Measurements from ENCODE around the gene AAMP.
A peak's percentile ranks its signal among the peaks of the same experiment; 100 is the strongest.

The AAMP gene

GRCh38 chr2:218217360-218218267, 52.3 kb downstream of the AAMP start:
- Histone ChIP-seq H3K4me3 (ENCODE audit: low read depth in 1 of 2, low read length in 1 of 2) (peak overlapping the region; percentile 61 to 93), H3K4me1 (ENCODE audit: control insufficient read depth in 1 of 2, insufficient read depth in 1 of 2, low read depth in 1 of 2, low read length in 1 of 2) (peaks cover 48 to 62% of the 10 kb centered on the region in 2 experiments)
- no peak for TF ChIP-seq CTCF (IDR thresholded peaks at IDR 0.05)

GRCh38 chr2:218216674-218217359, 53.1 kb downstream of the AAMP start, which contains the start of gene ARPC2:
Gene ARPC2 (plus strand): TSS chr2:218217189. CDS start chr2:218217471, 282 bp downstream.
- Histone ChIP-seq H3K4me1 (ENCODE audit: control insufficient read depth in 1 of 2, insufficient read depth in 1 of 2, low read depth in 1 of 2, low read length in 1 of 2) (peaks cover 40 to 55% of the 10 kb centered on the region in 2 experiments), H3K4me3 (ENCODE audit: low read depth in 1 of 2, low read length in 1 of 2) (peak within 1 kb of the TSS; percentile 61 to 93)
- TF ChIP-seq CTCF (IDR thresholded peaks at IDR 0.05) = peak; percentile 77

More at GRCh38 chr2:218217360-218218267, 52.3 kb downstream of the AAMP start:
- Histone ChIP-seq H3K27ac (peak overlapping the region; percentile 93), H3K36me3 (peaks cover 18% of the 10 kb centered on the region), H3K27me3 (no peaks in the 10 kb centered on the region), H3K9me3 (no peaks in the 10 kb centered on the region)

GRCh38 chr2:218216336-218216673, 53.6 kb downstream of the AAMP start:
- no peaks in the 10 kb centered on the region for H3K9me3 ChIP-seq
- peak overlapping the region; percentile 93 for H3K27ac ChIP-seq
- TF ChIP-seq CTCF (IDR thresholded peaks at IDR 0.05) = no peak

More at GRCh38 chr2:218216674-218217359, 53.1 kb downstream of the AAMP start, which contains the start of gene ARPC2:
- Histone ChIP-seq H3K27ac (peak within 1 kb of the TSS; percentile 93), H3K9me3 (no peaks in the 10 kb centered on the region), H3K36me3 (peaks cover 12% of the 10 kb centered on the region), H3K27me3 (no peaks in the 10 kb centered on the region)

More at GRCh38 chr2:218216336-218216673, 53.6 kb downstream of the AAMP start:
- H3K27me3 ChIP-seq = no peaks in the 10 kb centered on the region
- peak overlapping the region; percentile 61 to 93 for H3K4me3 ChIP-seq (ENCODE audit: low read depth in 1 of 2, low read length in 1 of 2)
- H3K4me1 ChIP-seq (ENCODE audit: control insufficient read depth in 1 of 2, insufficient read depth in 1 of 2, low read depth in 1 of 2, low read length in 1 of 2) = peaks cover 35 to 50% of the 10 kb centered on the region in 2 experiments
- H3K36me3 ChIP-seq = peaks cover 7% of the 10 kb centered on the region
